ENCODE data around the gene RXRG. TPM values are rescaled to one million over a fixed set of nuclear protein-coding genes. Genes with fewer than 3 reads are reported as not detected.

Gene RXRG
- total RNA-seq, 1 donor from 2014 or later: not detected

DNA sequence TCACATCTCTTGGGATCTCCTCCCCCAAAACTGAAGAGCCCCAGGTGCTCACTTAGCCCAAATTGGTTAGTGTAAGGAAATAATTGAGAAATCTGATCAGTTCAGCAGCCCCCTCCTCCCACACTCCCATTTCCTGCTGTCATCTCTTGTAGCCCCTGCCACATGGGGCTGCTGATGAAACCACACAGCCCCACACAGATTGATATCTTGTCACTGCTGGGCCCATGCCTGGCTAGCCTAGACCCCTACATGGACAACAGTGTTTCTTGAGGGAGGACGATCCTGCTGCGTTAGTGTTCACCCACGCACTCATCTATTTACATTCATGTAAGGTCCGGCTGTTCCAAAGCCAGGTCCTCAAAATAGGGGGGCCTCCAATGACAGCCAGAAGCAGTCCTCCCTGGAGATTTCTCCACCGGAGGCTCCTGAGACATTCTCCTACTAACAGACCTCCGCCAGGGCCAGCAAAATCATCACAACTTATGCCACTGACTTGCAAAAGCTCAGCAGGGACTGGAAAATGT is 23.9 kb upstream of the RXRG start:
- H3K4me3 Mint-ChIP-seq (ENCODE audit: unreplicated experiment): no peak overlapping the region
- Histone ChIP-seq H3K9ac (ENCODE audit: low read length) (no peak overlapping the region), H3K4me1 (ENCODE audit: insufficient read depth, low read length) (no peaks in the 10 kb centered on the region), H3K36me3 (ENCODE audit: insufficient read depth, low read length) (no peaks in the 10 kb centered on the region), H3K27me3 (ENCODE audit: insufficient read depth, low read length) (no peaks in the 10 kb centered on the region), H3K4me2 (ENCODE audit: low read length) (no peak overlapping the region), H3K79me2 (ENCODE audit: insufficient read depth, low read length) (no peaks in the 10 kb centered on the region), H2AFZ (ENCODE audit: low read depth, low read length) (no peak overlapping the region), H3K27ac (ENCODE audit: low read depth, low read length) (no peak overlapping the region), H4K20me1 (ENCODE audit: insufficient read depth, low read length) (no peaks in the 10 kb centered on the region), H3K4me3 (ENCODE audit: insufficient read depth, low read depth, low read length) (no peak overlapping the region), H3K9me3 (ENCODE audit: insufficient read depth, low read depth, low read length) (no peaks in the 10 kb centered on the region)
- H3K27me3 Mint-ChIP-seq (ENCODE audit: low read depth, unreplicated experiment): peaks cover 75% of the 10 kb centered on the region
- no peaks in the 10 kb centered on the region for H3K4me1 Mint-ChIP-seq (ENCODE audit: low read depth, unreplicated experiment)
- FAIRE-seq (no peak), DNase-seq (ENCODE audit: low read depth) (no peak)
- no peak for TF ChIP-seq EZH2 (IDR thresholded peaks at IDR 0.05; ENCODE audit: insufficient read depth, low read length)
- TF ChIP-seq, protein P1, sequence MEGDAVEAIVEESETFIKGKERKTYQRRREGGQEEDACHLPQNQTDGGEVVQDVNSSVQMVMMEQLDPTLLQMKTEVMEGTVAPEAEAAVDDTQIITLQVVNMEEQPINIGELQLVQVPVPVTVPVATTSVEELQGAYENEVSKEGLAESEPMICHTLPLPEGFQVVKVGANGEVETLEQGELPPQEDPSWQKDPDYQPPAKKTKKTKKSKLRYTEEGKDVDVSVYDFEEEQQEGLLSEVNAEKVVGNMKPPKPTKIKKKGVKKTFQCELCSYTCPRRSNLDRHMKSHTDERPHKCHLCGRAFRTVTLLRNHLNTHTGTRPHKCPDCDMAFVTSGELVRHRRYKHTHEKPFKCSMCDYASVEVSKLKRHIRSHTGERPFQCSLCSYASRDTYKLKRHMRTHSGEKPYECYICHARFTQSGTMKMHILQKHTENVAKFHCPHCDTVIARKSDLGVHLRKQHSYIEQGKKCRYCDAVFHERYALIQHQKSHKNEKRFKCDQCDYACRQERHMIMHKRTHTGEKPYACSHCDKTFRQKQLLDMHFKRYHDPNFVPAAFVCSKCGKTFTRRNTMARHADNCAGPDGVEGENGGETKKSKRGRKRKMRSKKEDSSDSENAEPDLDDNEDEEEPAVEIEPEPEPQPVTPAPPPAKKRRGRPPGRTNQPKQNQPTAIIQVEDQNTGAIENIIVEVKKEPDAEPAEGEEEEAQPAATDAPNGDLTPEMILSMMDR (IDR thresholded peaks at IDR 0.05; ENCODE audit: insufficient read depth, low read depth, low read length): no peak
- H3K36me3 Mint-ChIP-seq (ENCODE audit: low read depth, unreplicated experiment): no peaks in the 10 kb centered on the region
- H3K9me3 Mint-ChIP-seq (ENCODE audit: unreplicated experiment): peaks cover 2% of the 10 kb centered on the region
- no peak overlapping the region for H3K27ac Mint-ChIP-seq (ENCODE audit: unreplicated experiment)

DNA sequence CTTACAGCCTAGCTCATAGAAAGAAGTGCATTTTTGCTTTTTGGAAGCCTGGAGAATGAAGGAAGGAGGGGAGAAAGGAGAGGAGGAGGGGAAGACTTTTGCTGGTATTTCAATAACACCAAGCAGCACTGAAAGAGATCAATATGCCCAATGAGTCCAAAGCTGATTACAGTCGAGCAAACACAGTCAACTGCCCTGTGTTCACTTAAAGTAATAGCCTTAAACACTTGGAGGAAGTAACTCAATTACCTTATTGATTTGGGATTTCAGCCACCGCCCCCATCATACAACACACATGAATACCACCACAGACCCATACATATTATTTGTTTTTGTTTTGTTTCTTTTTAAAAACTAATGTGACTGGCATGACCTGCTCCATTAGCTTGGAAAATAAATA is 23.3 kb upstream of the RXRG start:
- Histone ChIP-seq H4K20me1 (ENCODE audit: insufficient read depth, low read length) (no peaks in the 10 kb centered on the region), H3K36me3 (ENCODE audit: insufficient read depth, low read length) (no peaks in the 10 kb centered on the region), H3K4me3 (ENCODE audit: insufficient read depth, low read depth, low read length) (no peak overlapping the region), H3K27ac (ENCODE audit: low read depth, low read length) (no peak overlapping the region), H3K4me1 (ENCODE audit: insufficient read depth, low read length) (no peaks in the 10 kb centered on the region), H2AFZ (ENCODE audit: low read depth, low read length) (no peak overlapping the region), H3K9me3 (ENCODE audit: insufficient read depth, low read depth, low read length) (no peaks in the 10 kb centered on the region), H3K4me2 (ENCODE audit: low read length) (no peak overlapping the region), H3K27me3 (ENCODE audit: insufficient read depth, low read length) (no peaks in the 10 kb centered on the region), H3K79me2 (ENCODE audit: insufficient read depth, low read length) (no peaks in the 10 kb centered on the region), H3K9ac (ENCODE audit: low read length) (no peak overlapping the region)
- TF ChIP-seq EZH2 (IDR thresholded peaks at IDR 0.05; ENCODE audit: insufficient read depth, low read length): no peak
- TF ChIP-seq, protein P1 (IDR thresholded peaks at IDR 0.05; ENCODE audit: insufficient read depth, low read depth, low read length): no peak
- DNase-seq (ENCODE audit: low read depth): no peak
- no peak for FAIRE-seq
- no peak overlapping the region for H3K4me3 Mint-ChIP-seq (ENCODE audit: unreplicated experiment)
- no peaks in the 10 kb centered on the region for H3K4me1 Mint-ChIP-seq (ENCODE audit: low read depth, unreplicated experiment)
- no peaks in the 10 kb centered on the region for H3K36me3 Mint-ChIP-seq (ENCODE audit: low read depth, unreplicated experiment)
- peaks cover 69% of the 10 kb centered on the region for H3K27me3 Mint-ChIP-seq (ENCODE audit: low read depth, unreplicated experiment)
- H3K9me3 Mint-ChIP-seq (ENCODE audit: unreplicated experiment): peaks cover 2% of the 10 kb centered on the region
- no peak overlapping the region for H3K27ac Mint-ChIP-seq (ENCODE audit: unreplicated experiment)

DNA sequence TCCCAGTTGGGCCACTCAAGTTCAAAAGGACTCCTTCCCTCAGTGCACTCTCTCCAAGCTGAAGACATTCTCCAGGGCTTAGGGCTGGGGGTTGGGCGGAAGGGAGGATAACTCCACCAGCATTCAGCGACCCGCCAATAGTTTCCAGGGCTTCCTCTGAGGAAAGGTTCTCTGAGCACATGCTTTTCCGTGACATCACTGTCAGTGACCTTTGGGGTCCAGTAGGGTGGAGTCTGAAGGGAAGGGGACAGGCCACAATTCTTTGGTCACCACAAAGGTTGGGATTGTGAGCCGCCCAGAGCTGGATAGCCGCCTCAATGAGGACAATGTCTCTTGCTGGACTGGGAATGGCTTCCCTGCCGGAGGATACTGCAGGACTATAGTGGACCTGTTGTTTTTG is 22.8 kb upstream of the RXRG start:
- no peaks in the 10 kb centered on the region for H3K36me3 Mint-ChIP-seq (ENCODE audit: low read depth, unreplicated experiment)
- peaks cover 64% of the 10 kb centered on the region for H3K27me3 Mint-ChIP-seq (ENCODE audit: low read depth, unreplicated experiment)
- no peaks in the 10 kb centered on the region for H3K79me2 ChIP-seq (ENCODE audit: insufficient read depth, low read length)
- no peaks in the 10 kb centered on the region for H4K20me1 ChIP-seq (ENCODE audit: insufficient read depth, low read length)
- H2AFZ ChIP-seq (ENCODE audit: low read depth, low read length): no peak overlapping the region
- H3K4me2 ChIP-seq (ENCODE audit: low read length): no peak overlapping the region
- H3K27ac ChIP-seq (ENCODE audit: low read depth, low read length): no peak overlapping the region
- no peak overlapping the region for H3K9ac ChIP-seq (ENCODE audit: low read length)
- peaks cover 2% of the 10 kb centered on the region for H3K9me3 Mint-ChIP-seq (ENCODE audit: unreplicated experiment)
- DNase-seq (ENCODE audit: low read depth): no peak
- H3K4me3 ChIP-seq (ENCODE audit: insufficient read depth, low read depth, low read length): no peak overlapping the region
- H3K36me3 ChIP-seq (ENCODE audit: insufficient read depth, low read length): no peaks in the 10 kb centered on the region
- no peaks in the 10 kb centered on the region for H3K27me3 ChIP-seq (ENCODE audit: insufficient read depth, low read length)
- H3K4me3 Mint-ChIP-seq (ENCODE audit: unreplicated experiment): no peak overlapping the region
- FAIRE-seq: no peak
- H3K4me1 Mint-ChIP-seq (ENCODE audit: low read depth, unreplicated experiment): no peaks in the 10 kb centered on the region
- H3K9me3 ChIP-seq (ENCODE audit: insufficient read depth, low read depth, low read length): no peaks in the 10 kb centered on the region
- no peak overlapping the region for H3K27ac Mint-ChIP-seq (ENCODE audit: unreplicated experiment)
- no peaks in the 10 kb centered on the region for H3K4me1 ChIP-seq (ENCODE audit: insufficient read depth, low read length)
- TF ChIP-seq, protein P1 (IDR thresholded peaks at IDR 0.05; ENCODE audit: insufficient read depth, low read depth, low read length): no peak
- no peak for TF ChIP-seq EZH2 (IDR thresholded peaks at IDR 0.05; ENCODE audit: insufficient read depth, low read length)
